SK-N-SH (cell line): ENCODE data around the gene FAM162A. TPM values are rescaled to one million over a fixed set of nuclear protein-coding genes. Genes with fewer than 3 reads are reported as not detected.

Experiments
- CTCF ChIA-PET: fragments of 300-600, 350-600 bp; formaldehyde crosslinking; extraction: SDS; loops from one replicate; lab custom pipeline; 2021; lab: Yijun Ruan, JAX
- POLR2A ChIA-PET: fragments of 350-600 bp; sonication (Branson Sonifier 250); formaldehyde crosslinking; extraction: SDS; loops from one replicate; lab custom pipeline; 2020; ENCODE audit warnings: antibody characterized with exemption, inconsistent platforms; lab: Yijun Ruan, JAX
- DNase-seq: peaks from one replicate; pipeline ENCODE4 v3.0.0; 2012
- H2AFZ ChIP-seq: fragments of 200-600 bp; sonication (generic); 2 replicates; pipeline ENCODE4 v1.8.1; 2016; ENCODE audit warnings: antibody characterized with exemption, mild to moderate bottlenecking, low read depth
- H3F3A ChIP-seq: fragments of 200-600 bp; sonication (generic); replicated peaks from 2 replicates; pipeline ENCODE3; 2016; ENCODE audit warnings: antibody characterized with exemption, mild to moderate bottlenecking; ENCODE audit not compliant: insufficient read depth
- H3K27ac ChIP-seq, 2 experiments: fragments of 200-500 bp in 1 of 2; fragments of 200-600 bp in 1 of 2; sonication (Bioruptor generic) in 1 of 2; sonication (generic), shearing (Covaris generic) in 1 of 2; 2 replicates each; pipeline versions ENCODE4 v1.5.1 to v1.6.1; 2014 to 2016; ENCODE audit warnings: low read depth in 2 of 2, inconsistent platforms in 1 of 2, low read length in 1 of 2, mild to moderate bottlenecking in 1 of 2, mixed read lengths in 1 of 2
- H3K27me3 ChIP-seq: fragments of 200-600 bp; sonication (generic), shearing (Covaris generic); 2 replicates; pipeline ENCODE4 v1.6.1; 2016; ENCODE audit warnings: mixed run types; ENCODE audit not compliant: insufficient read depth
- H3K36me3 ChIP-seq, 2 experiments: fragments of 200-500 bp in 1 of 2; fragments of 200-600 bp in 1 of 2; sonication (Bioruptor generic) in 1 of 2; sonication (generic) in 1 of 2; replicated peaks in 1 of 2; 2 replicates each; pipeline versions ENCODE3 to v1.5.1; 2014 to 2016; ENCODE audit warnings: low read length in 1 of 2, mild to moderate bottlenecking in 1 of 2; ENCODE audit not compliant: insufficient read depth in 2 of 2, control insufficient read depth in 1 of 2
- H3K4me1 ChIP-seq, 2 experiments: fragments of 200-500 bp in 1 of 2; fragments of 200-600 bp in 1 of 2; sonication (Bioruptor generic) in 1 of 2; sonication (generic), shearing (Covaris generic) in 1 of 2; 2 replicates each; pipeline versions ENCODE4 v1.5.1 to v1.6.1; 2014 to 2016; ENCODE audit warnings: low read depth in 1 of 2, low read length in 1 of 2, mixed run types in 1 of 2; ENCODE audit not compliant: insufficient read depth in 2 of 2, control insufficient read depth in 1 of 2
- H3K4me2 ChIP-seq: fragments of 200-600 bp; sonication (generic), shearing (Covaris generic); 2 replicates; pipeline ENCODE4 v1.6.1; 2017; ENCODE audit warnings: mixed run types
- H3K4me3 ChIP-seq, 2 experiments: fragments of 200-500 bp in 1 of 2; fragments of 200-600 bp in 1 of 2; sonication (Bioruptor generic) in 1 of 2; sonication (generic), shearing (Covaris generic) in 1 of 2; 2 replicates each; pipeline versions ENCODE4 v1.5.1 to v1.8.1; 2014 to 2016; ENCODE audit warnings: low read depth in 2 of 2, inconsistent platforms in 1 of 2, low read length in 1 of 2, mild to moderate bottlenecking in 1 of 2, mixed read lengths in 1 of 2, moderate library complexity in 1 of 2
- H3K79me2 ChIP-seq: fragments of 200-600 bp; sonication (generic); 2 replicates; pipeline ENCODE4 v1.8.1; 2017; ENCODE audit warnings: mild to moderate bottlenecking; ENCODE audit not compliant: insufficient read depth
- H3K9ac ChIP-seq: fragments of 200-600 bp; sonication (generic); 2 replicates; pipeline ENCODE4 v1.6.1; 2017; ENCODE audit warnings: mixed run types
- H3K9me2 ChIP-seq: fragments of 200-600 bp; sonication (generic); 2 replicates; pipeline ENCODE4 v1.6.1; 2017; ENCODE audit warnings: mixed run types
- H3K9me3 ChIP-seq: fragments of 200-600 bp; sonication (generic); 2 replicates; pipeline ENCODE4 v1.6.1; 2017; ENCODE audit warnings: mixed run types, mild to moderate bottlenecking, moderate library complexity
- H4K20me1 ChIP-seq: fragments of 200-600 bp; sonication (generic); 2 replicates; pipeline ENCODE4 v1.6.1; 2017; ENCODE audit warnings: mild to moderate bottlenecking, mixed run types; ENCODE audit not compliant: insufficient read depth
- ELF1 ChIP-seq: IDR thresholded peaks from 2 replicates; pipeline ENCODE4 v1.4.0; 2012
- EP300 ChIP-seq, 2 experiments: IDR thresholded peaks; 2 replicates each; pipeline versions ENCODE4 v1.4.0 to v1.6.1; 2012; ENCODE audit warnings: borderline replicate concordance in 1 of 2, low read depth in 1 of 2, low read length in 1 of 2
- FOSL2 ChIP-seq: IDR thresholded peaks from 2 replicates; pipeline ENCODE4 v1.4.0; 2012; ENCODE audit warnings: low read depth, mild to moderate bottlenecking, moderate library complexity, borderline replicate concordance
- FOXJ3 ChIP-seq: sonication (generic); formaldehyde crosslinking; IDR thresholded peaks from 2 replicates; pipeline ENCODE4 v1.5.1; 2020; ENCODE audit warnings: mild to moderate bottlenecking, missing genetic modification reagents
- FOXM1 ChIP-seq: IDR thresholded peaks from 2 replicates; pipeline ENCODE4 v1.4.0; 2012; ENCODE audit warnings: low read depth, mild to moderate bottlenecking
- MAX ChIP-seq: IDR thresholded peaks from 2 replicates; pipeline ENCODE4 v1.4.0; 2012; ENCODE audit warnings: low read depth
- MEF2A ChIP-seq: IDR thresholded peaks from 2 replicates; pipeline ENCODE4 v1.4.0; 2012; ENCODE audit warnings: low read depth, borderline replicate concordance
- NRF1 ChIP-seq: IDR thresholded peaks from 2 replicates; pipeline ENCODE4 v1.6.1; 2012; ENCODE audit warnings: low read depth, mild to moderate bottlenecking, low read length
- PBX3 ChIP-seq: IDR thresholded peaks from 2 replicates; pipeline ENCODE4; 2012
- RAD21 ChIP-seq: IDR thresholded peaks from 2 replicates; pipeline ENCODE4 v1.6.1; 2012; ENCODE audit warnings: mild to moderate bottlenecking, low read length
- RCOR1 ChIP-seq: fragments of 150-350 bp; IDR thresholded peaks from 2 replicates; pipeline ENCODE4 v1.6.1; 2017; ENCODE audit warnings: antibody characterized with exemption, low read length
- RFX5 ChIP-seq: IDR thresholded peaks from 2 replicates; pipeline ENCODE4 v1.6.1; 2012; ENCODE audit warnings: mild to moderate bottlenecking, improper control_type of control experiment, low read length
- TAF1 ChIP-seq: IDR thresholded peaks from 2 replicates; pipeline ENCODE4 v1.6.1; 2012; ENCODE audit warnings: low read depth, mild to moderate bottlenecking, low read length, moderate library complexity, borderline replicate concordance
- TCF12 ChIP-seq: IDR thresholded peaks from 2 replicates; pipeline ENCODE4 v1.4.0; 2012
- TEAD4 ChIP-seq: IDR thresholded peaks from 2 replicates; pipeline ENCODE4 v1.4.0; 2012; ENCODE audit warnings: mild to moderate bottlenecking, borderline replicate concordance; ENCODE audit not compliant: insufficient read depth
- USF2 ChIP-seq: fragments of 150-350 bp; IDR thresholded peaks from 2 replicates; pipeline ENCODE4 v1.6.1; 2017; ENCODE audit warnings: antibody characterized with exemption, low read length, low read depth, borderline replicate concordance
- YY1 ChIP-seq: IDR thresholded peaks from 2 replicates; pipeline ENCODE4 v1.4.0; 2012; ENCODE audit warnings: low read depth, mild to moderate bottlenecking
- ZBTB33 ChIP-seq: IDR thresholded peaks from 2 replicates; pipeline ENCODE4 v1.4.0; 2012; ENCODE audit warnings: low read depth, borderline replicate concordance
- WGBS: methylation state at CpG from one replicate; pipeline ENCODE4 v1.1.6; 2017; ENCODE audit warnings: low lambda C conversion rate; 5-methylcytosine and 5-hydroxymethylcytosine counted together
- polyA plus RNA-seq, 3 experiments: library from polyadenylated mRNA; depleted of rRNA; stranded (reverse); fragments of >200 nt; gene quantifications; 2 replicates each; pipeline ENCODE4 v1.2.3, GENCODE V29; 2012
- TF ChIP-seq, protein P1 (sequence below): IDR thresholded peaks from 2 replicates; pipeline ENCODE4 v1.6.1; 2012; ENCODE audit warnings: mild to moderate bottlenecking, low read depth, low read length, moderate library complexity
- TF ChIP-seq, protein P2 (sequence below): fragments of 200-600 bp; sonication (generic); IDR thresholded peaks from 2 replicates; pipeline ENCODE4 v1.6.1; 2017; ENCODE audit warnings: antibody characterized with exemption, mild to moderate bottlenecking, moderate library complexity

The FAM162A gene
- polyA plus RNA-seq, 1 of the 3 experiments (the other 2 are of a cell fraction), result 35.1 TPM

DNA sequence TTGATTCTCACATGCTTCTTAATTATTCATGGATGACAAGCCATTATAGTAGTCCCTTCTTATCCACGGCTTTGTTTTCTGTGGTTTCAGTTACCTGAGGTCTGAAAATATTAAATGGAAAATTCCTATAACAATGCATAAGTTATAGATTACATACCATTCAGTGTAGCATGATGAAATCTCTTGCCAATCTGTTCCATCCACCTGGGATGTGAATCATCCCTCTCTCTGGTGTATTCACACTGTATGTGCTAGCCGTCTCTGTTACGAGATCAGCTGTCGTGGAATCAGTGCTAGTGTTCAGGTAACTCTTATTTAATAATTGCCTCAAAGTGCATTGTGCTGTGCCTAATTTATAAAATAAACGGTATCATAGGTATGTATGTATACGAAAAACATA, 26.7 kb downstream of the FAM162A start:
- H3K9me3 ChIP-seq, result no peaks in the 10 kb centered on the region
- ChIA-PET CTCF (interaction anchor here (1.0 to 1.2 kb wide), 2 partner anchors 18 to 53 kb away, joined by 3 to 6 read pairs; no protein-coding TSS in a partner anchor), POLR2A (no interaction called here)
- H3K27ac ChIP-seq, result no peak overlapping the region
- no peak overlapping the region for H3K4me3 ChIP-seq
- no peaks in the 10 kb centered on the region for H3K27me3 ChIP-seq
- no peak overlapping the region for H2AFZ ChIP-seq
- peaks cover 39% of the 10 kb centered on the region for H3K79me2 ChIP-seq
- peaks cover 37 to 46% of the 10 kb centered on the region in 2 experiments for H3K36me3 ChIP-seq
- H3F3A ChIP-seq, result peaks cover 2% of the 10 kb centered on the region
- no peak for DNase-seq
- no peaks in the 10 kb centered on the region for H3K9me2 ChIP-seq
- H3K4me1 ChIP-seq, result peaks cover 7 to 8% of the 10 kb centered on the region in 2 experiments; a peak in 3 of 4 replicates
- no peak overlapping the region for H3K4me2 ChIP-seq
- H4K20me1 ChIP-seq, result no peaks in the 10 kb centered on the region
- WGBS, result 81% methylated on average over 6 of the region's 6 CpGs
- H3K9ac ChIP-seq, result no peak overlapping the region
- TF ChIP-seq USF2 (no peak), PBX3 (no peak), TCF12 (no peak), MAX (no peak), RCOR1 (no peak), FOSL2 (no peak), ZBTB33 (no peak), EP300 (IDR thresholded peaks at IDR 0.05; ENCODE audit: borderline replicate concordance in 1 of 2, low read depth in 1 of 2, low read length in 1 of 2) (no peak), RAD21 (no peak), TAF1 (no peak), NRF1 (no peak), FOXJ3 (CRISPR knock-in tag) (no peak), YY1 (no peak), FOXM1 (no peak), TEAD4 (no peak), ELF1 (no peak), RFX5 (no peak), MEF2A (no peak)
- TF ChIP-seq, protein P1, sequence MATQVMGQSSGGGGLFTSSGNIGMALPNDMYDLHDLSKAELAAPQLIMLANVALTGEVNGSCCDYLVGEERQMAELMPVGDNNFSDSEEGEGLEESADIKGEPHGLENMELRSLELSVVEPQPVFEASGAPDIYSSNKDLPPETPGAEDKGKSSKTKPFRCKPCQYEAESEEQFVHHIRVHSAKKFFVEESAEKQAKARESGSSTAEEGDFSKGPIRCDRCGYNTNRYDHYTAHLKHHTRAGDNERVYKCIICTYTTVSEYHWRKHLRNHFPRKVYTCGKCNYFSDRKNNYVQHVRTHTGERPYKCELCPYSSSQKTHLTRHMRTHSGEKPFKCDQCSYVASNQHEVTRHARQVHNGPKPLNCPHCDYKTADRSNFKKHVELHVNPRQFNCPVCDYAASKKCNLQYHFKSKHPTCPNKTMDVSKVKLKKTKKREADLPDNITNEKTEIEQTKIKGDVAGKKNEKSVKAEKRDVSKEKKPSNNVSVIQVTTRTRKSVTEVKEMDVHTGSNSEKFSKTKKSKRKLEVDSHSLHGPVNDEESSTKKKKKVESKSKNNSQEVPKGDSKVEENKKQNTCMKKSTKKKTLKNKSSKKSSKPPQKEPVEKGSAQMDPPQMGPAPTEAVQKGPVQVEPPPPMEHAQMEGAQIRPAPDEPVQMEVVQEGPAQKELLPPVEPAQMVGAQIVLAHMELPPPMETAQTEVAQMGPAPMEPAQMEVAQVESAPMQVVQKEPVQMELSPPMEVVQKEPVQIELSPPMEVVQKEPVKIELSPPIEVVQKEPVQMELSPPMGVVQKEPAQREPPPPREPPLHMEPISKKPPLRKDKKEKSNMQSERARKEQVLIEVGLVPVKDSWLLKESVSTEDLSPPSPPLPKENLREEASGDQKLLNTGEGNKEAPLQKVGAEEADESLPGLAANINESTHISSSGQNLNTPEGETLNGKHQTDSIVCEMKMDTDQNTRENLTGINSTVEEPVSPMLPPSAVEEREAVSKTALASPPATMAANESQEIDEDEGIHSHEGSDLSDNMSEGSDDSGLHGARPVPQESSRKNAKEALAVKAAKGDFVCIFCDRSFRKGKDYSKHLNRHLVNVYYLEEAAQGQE, result no peak
- TF ChIP-seq, protein P2, sequence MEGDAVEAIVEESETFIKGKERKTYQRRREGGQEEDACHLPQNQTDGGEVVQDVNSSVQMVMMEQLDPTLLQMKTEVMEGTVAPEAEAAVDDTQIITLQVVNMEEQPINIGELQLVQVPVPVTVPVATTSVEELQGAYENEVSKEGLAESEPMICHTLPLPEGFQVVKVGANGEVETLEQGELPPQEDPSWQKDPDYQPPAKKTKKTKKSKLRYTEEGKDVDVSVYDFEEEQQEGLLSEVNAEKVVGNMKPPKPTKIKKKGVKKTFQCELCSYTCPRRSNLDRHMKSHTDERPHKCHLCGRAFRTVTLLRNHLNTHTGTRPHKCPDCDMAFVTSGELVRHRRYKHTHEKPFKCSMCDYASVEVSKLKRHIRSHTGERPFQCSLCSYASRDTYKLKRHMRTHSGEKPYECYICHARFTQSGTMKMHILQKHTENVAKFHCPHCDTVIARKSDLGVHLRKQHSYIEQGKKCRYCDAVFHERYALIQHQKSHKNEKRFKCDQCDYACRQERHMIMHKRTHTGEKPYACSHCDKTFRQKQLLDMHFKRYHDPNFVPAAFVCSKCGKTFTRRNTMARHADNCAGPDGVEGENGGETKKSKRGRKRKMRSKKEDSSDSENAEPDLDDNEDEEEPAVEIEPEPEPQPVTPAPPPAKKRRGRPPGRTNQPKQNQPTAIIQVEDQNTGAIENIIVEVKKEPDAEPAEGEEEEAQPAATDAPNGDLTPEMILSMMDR, result no peak
